Urinary bladder (tissue), 4 donors: Measurements from ENCODE around the gene TMEM140. TPM values are rescaled to one million over a fixed set of nuclear protein-coding genes. Genes with fewer than 3 reads are reported as not detected.

Experiments
- DNase-seq: peaks from one replicate; pipeline ENCODE4 v3.0.0-alpha.2; 2015; ENCODE audit errors: extremely low spot score
- H3K27ac ChIP-seq: one replicate; pipeline ENCODE4 v1.5.1; 2013; ENCODE audit warnings: low read depth, mild to moderate bottlenecking, moderate library complexity
- H3K36me3 ChIP-seq: one replicate; pipeline ENCODE4 v1.6.1; 2013; ENCODE audit warnings: mild to moderate bottlenecking, moderate library complexity; ENCODE audit not compliant: insufficient read depth
- H3K4me1 ChIP-seq: one replicate; pipeline ENCODE4 v1.6.1; 2013; ENCODE audit warnings: mild to moderate bottlenecking, moderate library complexity; ENCODE audit not compliant: insufficient read depth
- H3K4me3 ChIP-seq: one replicate; pipeline ENCODE4 v1.5.1; 2013; ENCODE audit warnings: low read depth, low read length
- WGBS: extraction: QIAGEN DNeasy Blood & Tissue Kit; methylation state at CpG from one replicate; pipeline ENCODE4 v1.1.7; 2013; 5-methylcytosine and 5-hydroxymethylcytosine counted together
- polyA plus RNA-seq: library from polyadenylated mRNA; stranded (reverse); fragments of 200-250 nt; gene quantifications from one replicate; pipeline ENCODE4 v1.2.3, GENCODE V29; 2013
- total RNA-seq: library from RNA; depleted of rRNA; stranded (reverse); fragments of >200 nt; gene quantifications from one replicate; pipeline ENCODE4 v1.2.3, GENCODE V29; 2014
- donor health status: healthy with polysubstance abuse.
- donor health status: healthy.

TMEM140 gene
- total and polyA plus RNA-seq, 2 donors, result 9.2 to 18.1 TPM

DNA sequence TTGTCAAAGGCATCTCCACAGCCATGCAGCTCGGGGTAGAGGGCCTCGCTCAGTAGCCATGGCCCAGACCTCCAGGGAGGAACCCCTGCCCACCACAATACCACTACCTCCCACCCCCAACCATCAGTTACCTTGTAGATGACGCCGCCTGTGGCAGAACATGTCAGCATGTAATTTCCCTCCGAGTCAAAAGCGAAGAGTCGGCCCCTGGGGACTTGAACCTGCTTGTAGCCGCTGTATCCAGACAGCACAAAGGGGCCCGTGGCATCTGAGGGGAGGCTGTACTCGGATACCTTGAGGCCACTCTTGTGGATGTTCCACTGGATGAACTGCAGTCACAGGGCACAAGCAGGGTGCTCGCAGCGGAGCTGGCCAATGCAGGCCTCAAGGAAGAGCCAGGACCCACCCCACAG is 39.0 kb downstream of the TMEM140 start:
- DNase-seq, result no peak

GRCh38 chr7:135188298-135188984 is 40.6 kb downstream of the TMEM140 start:
- Histone ChIP-seq H3K27ac (no peak overlapping the region), H3K4me1 (no peaks in the 10 kb centered on the region), H3K4me3 (no peak overlapping the region), H3K36me3 (peaks cover 10% of the 10 kb centered on the region)
- DNase-seq, result no peak
- 93% methylated on average over 12 of the region's 12 CpGs for WGBS

More for the DNA sequence above, 39.0 kb downstream of the TMEM140 start:
- H3K4me3 ChIP-seq, result no peak overlapping the region
- H3K27ac ChIP-seq, result no peak overlapping the region
- 92% methylated on average over 12 of the region's 12 CpGs for WGBS
- H3K4me1 ChIP-seq, result no peaks in the 10 kb centered on the region
- H3K36me3 ChIP-seq, result peaks cover 8% of the 10 kb centered on the region

DNA sequence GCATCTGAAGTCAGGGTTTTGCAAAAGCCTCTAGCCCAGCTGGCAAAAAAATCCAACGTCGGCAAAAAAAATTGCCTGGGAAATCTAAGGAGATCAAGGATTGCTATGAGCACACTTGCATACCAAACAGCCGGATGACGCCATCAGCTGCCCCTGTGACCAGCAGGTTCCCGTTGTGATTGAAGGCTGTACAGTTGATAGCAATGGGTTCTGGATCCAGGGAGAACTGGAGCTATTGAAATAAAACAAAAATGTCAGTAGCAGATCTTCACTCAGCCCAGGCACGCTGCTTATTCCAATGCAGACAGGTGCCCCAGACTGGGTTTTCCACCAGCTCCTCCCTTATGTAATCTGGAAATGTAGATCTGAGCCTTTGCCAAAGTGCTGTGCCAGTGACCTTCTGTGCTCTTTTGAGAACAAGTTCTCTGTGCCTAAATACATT is 41.4 kb downstream of the TMEM140 start:
- Histone ChIP-seq H3K4me1 (no peaks in the 10 kb centered on the region), H3K36me3 (peaks cover 10% of the 10 kb centered on the region), H3K27ac (no peak overlapping the region), H3K4me3 (no peak overlapping the region)
- no peak for DNase-seq
- WGBS, result 93% methylated on average over 6 of the region's 6 CpGs

DNA sequence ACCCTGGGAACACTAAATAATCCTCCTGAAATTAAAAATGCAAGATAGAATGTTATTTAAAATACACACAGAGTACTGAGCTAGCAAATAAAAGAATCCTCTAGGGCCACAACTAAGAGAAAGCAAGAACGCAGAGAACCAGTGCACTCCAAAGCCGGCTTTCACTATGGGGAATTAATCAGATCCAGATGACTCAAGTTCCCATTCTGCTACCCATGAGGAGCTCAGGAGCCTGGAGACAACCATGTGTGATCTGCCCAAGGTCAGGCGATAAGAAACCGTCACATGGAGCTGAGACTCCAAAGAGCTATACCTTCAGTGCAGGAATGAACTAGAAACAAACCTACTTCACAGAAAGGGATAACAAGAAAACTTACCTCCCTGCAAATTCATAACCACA is 42.1 kb downstream of the TMEM140 start:
- DNase-seq, result no peak
- WGBS, result 72% methylated on average over 4 of the region's 4 CpGs
- peaks cover 10% of the 10 kb centered on the region for H3K36me3 ChIP-seq
- no peak overlapping the region for H3K4me3 ChIP-seq
- H3K27ac ChIP-seq, result no peak overlapping the region
- H3K4me1 ChIP-seq, result no peaks in the 10 kb centered on the region

- no peak overlapping the region for H3K27ac ChIP-seq
- H3K4me1 ChIP-seq, result no peaks in the 10 kb centered on the region
- no peak overlapping the region for H3K4me3 ChIP-seq
- H3K36me3 ChIP-seq, result peaks cover 10% of the 10 kb centered on the region
- DNase-seq, result no peak
These were observed 42.8 kb downstream of the TMEM140 start for GRCh38 chr7:135190703-135191102.

GRCh38 chr7:135192914-135193536 is 45.2 kb downstream of the TMEM140 start:
- H3K27ac ChIP-seq, result no peak overlapping the region
- H3K36me3 ChIP-seq, result peaks cover 8% of the 10 kb centered on the region

DNA sequence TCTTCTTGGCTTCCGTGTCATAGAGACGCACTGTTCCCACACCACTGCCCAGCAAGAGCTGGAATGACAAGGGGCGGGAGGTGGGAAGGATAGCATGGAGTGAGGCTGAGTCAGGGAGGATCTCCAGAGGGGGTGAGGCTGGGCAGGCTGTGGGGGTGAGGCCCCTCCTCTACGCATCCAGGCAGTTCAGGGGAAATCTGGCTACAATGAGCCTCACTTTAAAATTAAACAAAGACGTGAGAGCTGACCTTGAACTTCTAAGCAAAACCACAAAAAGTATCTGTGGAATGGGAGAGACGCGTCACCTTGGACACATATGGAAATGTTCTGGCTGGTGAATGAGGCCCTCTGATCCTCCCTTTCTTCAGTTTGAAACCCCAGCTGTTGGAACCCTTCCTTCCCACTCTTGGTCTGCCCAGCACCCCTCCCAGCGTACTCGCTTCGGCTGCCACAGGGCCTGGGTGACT is 45.8 kb downstream of the TMEM140 start:
- 86% methylated on average over 10 of the region's 10 CpGs for WGBS
- no peak for DNase-seq
- Histone ChIP-seq H3K27ac (no peak overlapping the region), H3K4me1 (no peaks in the 10 kb centered on the region), H3K36me3 (peaks cover 8% of the 10 kb centered on the region), H3K4me3 (no peak overlapping the region)

More at GRCh38 chr7:135192914-135193536, 45.2 kb downstream of the TMEM140 start:
- Histone ChIP-seq H3K4me3 (no peak overlapping the region), H3K4me1 (no peaks in the 10 kb centered on the region)
- no peak for DNase-seq
- 92% methylated on average over 11 of the region's 11 CpGs for WGBS

- Histone ChIP-seq H3K27ac (no peak overlapping the region), H3K4me1 (no peaks in the 10 kb centered on the region), H3K4me3 (no peak overlapping the region), H3K36me3 (peaks cover 5% of the 10 kb centered on the region)
- 87% methylated on average over 12 of the region's 12 CpGs for WGBS
- DNase-seq, result no peak
These were observed 46.7 kb downstream of the TMEM140 start for GRCh38 chr7:135194494-135195095.

GRCh38 chr7:135195156-135195555 is 47.3 kb downstream of the TMEM140 start:
- Histone ChIP-seq H3K36me3 (peaks cover 5% of the 10 kb centered on the region), H3K27ac (no peak overlapping the region), H3K4me1 (no peaks in the 10 kb centered on the region), H3K4me3 (no peak overlapping the region)
- WGBS, result 89% methylated on average over 4 of the region's 4 CpGs
- DNase-seq, result no peak

- 93% methylated on average over 14 of the region's 14 CpGs for WGBS
- H3K36me3 ChIP-seq, result peaks cover 5% of the 10 kb centered on the region
- H3K4me1 ChIP-seq, result no peaks in the 10 kb centered on the region
- H3K4me3 ChIP-seq, result no peak overlapping the region
- DNase-seq, result no peak
- no peak overlapping the region for H3K27ac ChIP-seq
These were observed 48.2 kb downstream of the TMEM140 start for GRCh38 chr7:135195968-135196629.

DNA sequence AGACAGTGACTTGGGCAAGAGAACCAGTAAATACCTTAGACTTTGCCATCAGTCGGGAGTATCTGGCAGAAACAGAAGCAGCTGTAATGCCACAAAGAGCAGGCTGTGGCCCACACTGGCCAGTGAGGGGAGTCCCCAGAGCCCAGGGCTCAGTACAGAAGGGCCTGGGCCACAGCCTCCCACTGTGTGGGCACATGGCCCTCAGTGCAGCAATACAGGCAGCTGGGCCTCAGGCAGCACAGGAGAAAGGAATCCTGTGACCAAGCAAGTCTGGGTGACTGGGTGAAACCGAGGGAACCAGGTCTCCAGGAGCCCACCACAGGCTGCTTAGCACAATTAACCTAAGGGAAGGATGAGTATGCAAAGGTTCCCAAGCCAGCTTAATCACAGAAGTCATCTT is 49.5 kb downstream of the TMEM140 start:
- Histone ChIP-seq H3K4me1 (no peaks in the 10 kb centered on the region), H3K27ac (no peak overlapping the region), H3K4me3 (no peak overlapping the region), H3K36me3 (peaks cover 5% of the 10 kb centered on the region)
- DNase-seq, result no peak
- WGBS, result 87% methylated on average over 2 of the region's 2 CpGs

GRCh38 chr7:135197906-135198655 is 50.2 kb downstream of the TMEM140 start:
- Histone ChIP-seq H3K27ac (no peak overlapping the region), H3K36me3 (peaks cover 5% of the 10 kb centered on the region), H3K4me1 (no peaks in the 10 kb centered on the region), H3K4me3 (no peak overlapping the region)
- no peak for DNase-seq
- WGBS, result 92% methylated on average over 15 of the region's 15 CpGs

- H3K36me3 ChIP-seq, result peaks cover 3% of the 10 kb centered on the region
- DNase-seq, result no peak
- WGBS, result 88% methylated on average over 4 of the region's 4 CpGs
These were observed 51.6 kb downstream of the TMEM140 start for GRCh38 chr7:135199439-135199838.

More at GRCh38 chr7:135199439-135199838, 51.6 kb downstream of the TMEM140 start:
- no peak overlapping the region for H3K27ac ChIP-seq
- H3K4me1 ChIP-seq, result no peaks in the 10 kb centered on the region
- H3K4me3 ChIP-seq, result no peak overlapping the region
